Stromal cell of bone marrow (primary cell): ENCODE data around the gene OLA1.

Experiments
- DNase-seq: peaks from one replicate; pipeline ENCODE4 v3.0.0-alpha.2; 2012; ENCODE audit warnings: low read depth

The OLA1 gene

GRCh38 chr2:174224665-174225288, 23.6 kb downstream of the OLA1 start:
- DNase-seq, result no peak

GRCh38 chr2:174224125-174224524, 24.2 kb downstream of the OLA1 start:
- no peak for DNase-seq

GRCh38 chr2:174223388-174223787, 24.9 kb downstream of the OLA1 start:
- no peak for DNase-seq

- no peak for DNase-seq
Measured at GRCh38 chr2:174222154-174222553, 26.2 kb downstream of the OLA1 start.

- no peak for DNase-seq
Measured at GRCh38 chr2:174219321-174219720, 29.0 kb downstream of the OLA1 start.

GRCh38 chr2:174218773-174219172, 29.6 kb downstream of the OLA1 start:
- no peak for DNase-seq

GRCh38 chr2:174217869-174218268, 30.5 kb downstream of the OLA1 start:
- DNase-seq, result no peak

GRCh38 chr2:174211954-174212353, 36.4 kb downstream of the OLA1 start:
- no peak for DNase-seq

- DNase-seq, result no peak
Measured at GRCh38 chr2:174210862-174211261, 37.5 kb downstream of the OLA1 start.

GRCh38 chr2:174209325-174209724, 39.0 kb downstream of the OLA1 start:
- DNase-seq, result no peak

GRCh38 chr2:174208026-174208425, 40.3 kb downstream of the OLA1 start:
- DNase-seq, result no peak

- DNase-seq, result no peak
Measured at GRCh38 chr2:174205562-174205961, 42.8 kb downstream of the OLA1 start.

- no peak for DNase-seq
Measured at GRCh38 chr2:174202188-174202587, 46.1 kb downstream of the OLA1 start.

- no peak for DNase-seq
Measured at GRCh38 chr2:174198846-174199564, 49.3 kb downstream of the OLA1 start.

- DNase-seq, result no peak
Measured at GRCh38 chr2:174195253-174195652, 53.1 kb downstream of the OLA1 start.

GRCh38 chr2:174193737-174194136, 54.6 kb downstream of the OLA1 start:
- DNase-seq, result no peak

GRCh38 chr2:174192664-174193063, 55.7 kb downstream of the OLA1 start:
- DNase-seq, result no peak

GRCh38 chr2:174191342-174192074, 56.8 kb downstream of the OLA1 start:
- DNase-seq, result no peak

- DNase-seq, result no peak
Measured at GRCh38 chr2:174184915-174185314, 63.4 kb downstream of the OLA1 start.

- DNase-seq, result no peak
Measured at GRCh38 chr2:174184504-174184903, 63.8 kb downstream of the OLA1 start.

GRCh38 chr2:174183076-174183475, 65.3 kb downstream of the OLA1 start:
- no peak for DNase-seq

GRCh38 chr2:174181368-174181767, 67.0 kb downstream of the OLA1 start:
- no peak for DNase-seq

GRCh38 chr2:174180726-174181236, 67.6 kb downstream of the OLA1 start:
- DNase-seq, result no peak
